Measurements from ENCODE around the gene OR2T29. TPM values are rescaled to one million over a fixed set of nuclear protein-coding genes. Genes with fewer than 3 reads are reported as not detected.
"Not testable (repeated sequence)": the region's sequence is repeated elsewhere in the genome, so short reads cannot be mapped to it uniquely, and the experiment has no call there.

The OR2T29 gene
- total RNA-seq, 6 experiments from 2014 or later = not detected

GRCh38 chr1:248585266-248585665 is 22.7 kb upstream of the OR2T29 start:
- no peaks in the 10 kb centered on the region for H3K4me1 ChIP-seq
- 57% methylated on average over 3 of the region's 3 CpGs for WGBS (ENCODE audit: insufficient coverage, low coverage, low lambda C conversion rate, missing lambda C conversion rate)
- intact Hi-C loops (cut with DNase I) = no loop called here
- no peaks in the 10 kb centered on the region for H3K36me3 ChIP-seq
- DNase-seq = no peak
- H3K27me3 ChIP-seq = no peaks in the 10 kb centered on the region
- H3K9me3 ChIP-seq = no peaks in the 10 kb centered on the region
- H3K4me3 ChIP-seq = no peak overlapping the region
- no peak for ATAC-seq
- no peak for TF ChIP-seq CTCF (IDR thresholded peaks at IDR 0.05)
- no peak for TF ChIP-seq POLR2A (IDR thresholded peaks at IDR 0.05)
- H3K27ac ChIP-seq = no peak overlapping the region

- H3K36me3 ChIP-seq = no peaks in the 10 kb centered on the region
- TF ChIP-seq POLR2A (IDR thresholded peaks at IDR 0.05) (no peak), CTCF (IDR thresholded peaks at IDR 0.05) (no peak)
- H3K4me1 ChIP-seq = no peaks in the 10 kb centered on the region
- H3K27ac ChIP-seq = no peak overlapping the region
- intact Hi-C loops (cut with DNase I) = no loop called here
- 58% methylated on average over 9 of the region's 9 CpGs for WGBS (ENCODE audit: insufficient coverage, low coverage, low lambda C conversion rate, missing lambda C conversion rate)
- no peak for DNase-seq
- no peaks in the 10 kb centered on the region for H3K9me3 ChIP-seq
- no peak overlapping the region for H3K4me3 ChIP-seq
- no peak for ATAC-seq
- no peaks in the 10 kb centered on the region for H3K27me3 ChIP-seq
These were observed 13.8 kb upstream of the OR2T29 start for GRCh38 chr1:248576260-248576980.

DNA sequence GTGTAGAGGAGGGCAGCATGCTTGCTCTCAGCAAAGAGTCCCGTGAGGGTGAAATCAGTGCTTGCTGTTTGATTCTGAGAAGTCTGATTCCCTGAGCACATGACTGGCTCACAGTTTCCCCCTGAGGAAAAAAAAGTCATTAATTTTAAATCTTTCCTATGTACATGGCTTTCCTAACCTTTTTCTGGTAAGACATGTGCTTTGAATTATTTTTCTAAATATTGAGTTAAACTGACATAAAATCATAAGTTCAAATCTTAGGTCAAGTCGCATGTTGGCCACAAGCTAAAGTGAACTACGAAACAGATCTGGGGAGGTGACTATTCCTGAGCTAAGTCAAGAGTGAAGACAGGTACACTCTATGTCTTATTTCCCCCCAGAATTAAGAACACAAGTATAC is 12.1 kb upstream of the OR2T29 start, which contains the start of gene OR2T34:
Gene OR2T34, minus strand, starts transcription at position 101 of the 400 bp plus-strand sequence. Its CDS starts 0 bp downstream, at position 101.
- H3K9me3 ChIP-seq; DNase-seq; H3K4me3 ChIP-seq; intact Hi-C loops (cut with DNase I); H3K27ac ChIP-seq; H3K36me3 ChIP-seq; H3K27me3 ChIP-seq; H3K4me1 ChIP-seq; ATAC-seq: not testable (repeated sequence)
- WGBS (ENCODE audit: insufficient coverage, low coverage, low lambda C conversion rate, missing lambda C conversion rate) = 69% methylated on average over 3 of the region's 3 CpGs

- 36% methylated on average over 2 of the region's 8 CpGs for WGBS (ENCODE audit: insufficient coverage, low coverage, low lambda C conversion rate, missing lambda C conversion rate)
- not testable (repeated sequence) for H3K27ac ChIP-seq, H3K27me3 ChIP-seq
These were observed 11.3 kb upstream of the OR2T29 start for GRCh38 chr1:248573856-248574255.

DNA sequence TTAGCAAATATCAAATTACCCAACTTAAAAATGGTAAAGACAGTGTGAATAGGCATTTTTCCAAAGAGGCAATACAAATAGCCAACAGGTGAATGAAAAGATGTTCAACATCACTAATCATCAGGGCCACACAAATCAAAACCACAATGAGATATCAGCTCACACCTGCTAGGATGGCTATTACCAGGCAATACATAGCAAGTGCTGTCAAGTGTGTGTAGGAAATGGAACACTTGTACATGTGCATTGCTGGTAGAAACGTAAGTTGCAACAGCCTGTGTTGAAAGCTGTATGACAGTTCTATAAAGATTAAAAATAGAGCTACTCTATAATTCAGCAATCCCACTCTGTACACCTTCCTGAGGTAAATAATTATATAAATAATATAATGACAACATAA is 9.5 kb upstream of the OR2T29 start:
- ATAC-seq; intact Hi-C loops (cut with DNase I): not testable (repeated sequence)

More at GRCh38 chr1:248573856-248574255, 11.3 kb upstream of the OR2T29 start:
- H3K4me1 ChIP-seq; H3K4me3 ChIP-seq; H3K9me3 ChIP-seq; intact Hi-C loops (cut with DNase I); ATAC-seq; H3K36me3 ChIP-seq; DNase-seq: not testable (repeated sequence)

DNA sequence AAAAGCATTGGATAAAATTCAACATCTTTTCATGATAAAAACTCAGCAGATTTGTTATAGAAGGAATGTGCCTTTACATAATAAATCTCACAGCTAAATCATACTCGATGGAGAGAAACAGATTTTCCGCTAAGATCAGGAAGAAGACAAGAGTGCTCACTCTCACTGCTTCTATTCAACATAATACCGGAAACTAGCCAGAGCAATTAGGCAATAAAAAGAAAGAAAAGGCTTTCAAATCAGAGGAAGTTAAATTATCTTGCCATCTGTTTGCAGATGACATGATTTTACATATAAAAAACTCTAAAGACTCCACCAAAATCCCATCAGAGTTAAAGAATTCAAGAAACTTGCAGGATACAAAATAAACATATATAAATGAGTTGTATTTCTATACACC is 8.2 kb upstream of the OR2T29 start:
- ATAC-seq; H3K27ac ChIP-seq; H3K36me3 ChIP-seq; H3K4me3 ChIP-seq; H3K4me1 ChIP-seq; intact Hi-C loops (cut with DNase I); DNase-seq; H3K27me3 ChIP-seq; H3K9me3 ChIP-seq: not testable (repeated sequence)
- 52% methylated on average over 3 of the region's 3 CpGs for WGBS (ENCODE audit: insufficient coverage, low coverage, low lambda C conversion rate, missing lambda C conversion rate)

More for the DNA sequence above, 9.5 kb upstream of the OR2T29 start:
- not testable (repeated sequence) for H3K4me3 ChIP-seq, H3K36me3 ChIP-seq, DNase-seq, H3K9me3 ChIP-seq, H3K27ac ChIP-seq, H3K4me1 ChIP-seq, H3K27me3 ChIP-seq
- WGBS (ENCODE audit: insufficient coverage, low coverage, low lambda C conversion rate, missing lambda C conversion rate) = no CpG with 5 or more reads among the region's 1 CpG

DNA sequence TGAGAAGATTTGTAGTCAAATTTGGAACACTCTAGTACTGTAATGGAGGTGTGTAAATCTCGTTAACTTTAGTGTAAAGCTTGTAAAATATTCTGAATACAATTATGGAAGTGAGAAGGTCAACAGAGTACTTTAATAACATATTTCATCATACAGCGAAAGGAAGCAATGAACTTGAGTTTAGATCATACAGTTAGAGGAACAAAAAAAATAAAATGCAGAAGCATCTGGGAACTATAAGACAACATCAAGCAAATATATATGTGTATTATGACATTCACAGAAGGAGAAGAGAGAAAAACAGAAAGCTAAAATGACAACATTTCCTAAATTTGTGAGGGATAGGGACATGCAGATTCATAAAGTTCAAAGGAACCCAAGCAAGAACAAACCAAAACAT is 6.5 kb upstream of the OR2T29 start:
- peak in 2 of 4 donors; percentile 23 to 53 for ATAC-seq
- H3K27ac ChIP-seq; H3K4me1 ChIP-seq; H3K36me3 ChIP-seq; H3K9me3 ChIP-seq; intact Hi-C loops (cut with DNase I); DNase-seq; H3K27me3 ChIP-seq; H3K4me3 ChIP-seq: not testable (repeated sequence)
- 7% methylated on average over 2 of the region's 2 CpGs for WGBS (ENCODE audit: insufficient coverage, low coverage, low lambda C conversion rate, missing lambda C conversion rate)

- DNase-seq; ATAC-seq; H3K27ac ChIP-seq; H3K9me3 ChIP-seq; intact Hi-C loops (cut with DNase I); H3K36me3 ChIP-seq; H3K4me1 ChIP-seq; H3K4me3 ChIP-seq; H3K27me3 ChIP-seq: not testable (repeated sequence)
- WGBS (ENCODE audit: insufficient coverage, low coverage, low lambda C conversion rate, missing lambda C conversion rate) = 37% methylated on average over 11 of the region's 11 CpGs
These were observed 3.2 kb upstream of the OR2T29 start for GRCh38 chr1:248565530-248566373.

GRCh38 chr1:248551027-248551426 is 11.5 kb downstream of the OR2T29 start:
- ATAC-seq; intact Hi-C loops (cut with DNase I): not testable (repeated sequence)

More at GRCh38 chr1:248551027-248551426, 11.5 kb downstream of the OR2T29 start:
- DNase-seq, H3K4me3 ChIP-seq, H3K27ac ChIP-seq, H3K27me3 ChIP-seq, H3K9me3 ChIP-seq, H3K4me1 ChIP-seq, H3K36me3 ChIP-seq: not testable (repeated sequence)
- no CpG with 5 or more reads among the region's 6 CpGs for WGBS (ENCODE audit: insufficient coverage, low coverage, low lambda C conversion rate, missing lambda C conversion rate)

Data from right lobe of liver (tissue), 6 donors.